ENCODE data around the gene PATJ.
"Not testable (repeated sequence)": the region's sequence is repeated elsewhere in the genome, so short reads cannot be mapped to it uniquely, and the experiment has no call there.

PATJ gene

GRCh38 chr1:61770131-61770530 is 27.9 kb downstream of the PATJ start:
- FAIRE-seq = no peak
- TF ChIP-seq POLR2A (IDR thresholded peaks at IDR 0.05; ENCODE audit: low read depth, low read length) = no peak

GRCh38 chr1:61776091-61776490 is 33.8 kb downstream of the PATJ start:
- FAIRE-seq = no peak

More at GRCh38 chr1:61770131-61770530, 27.9 kb downstream of the PATJ start:
- DNase-seq (ENCODE audit: insufficient read length, low spot score) = no peak

GRCh38 chr1:61779231-61779630 is 37.0 kb downstream of the PATJ start:
- TF ChIP-seq POLR2A (IDR thresholded peaks at IDR 0.05; ENCODE audit: low read depth, low read length) = no peak
- DNase-seq (ENCODE audit: insufficient read length, low spot score) = no peak
- FAIRE-seq = no peak

More at GRCh38 chr1:61776091-61776490, 33.8 kb downstream of the PATJ start:
- no peak for TF ChIP-seq POLR2A (IDR thresholded peaks at IDR 0.05; ENCODE audit: low read depth, low read length)
- DNase-seq (ENCODE audit: insufficient read length, low spot score) = no peak

- DNase-seq (ENCODE audit: insufficient read length, low spot score) (no peak), FAIRE-seq (no peak)
- TF ChIP-seq POLR2A (IDR thresholded peaks at IDR 0.05; ENCODE audit: low read depth, low read length) = no peak
These were observed 38.9 kb downstream of the PATJ start for GRCh38 chr1:61781151-61781550.

- no peak for DNase-seq (ENCODE audit: insufficient read length, low spot score)
- no peak for TF ChIP-seq POLR2A (IDR thresholded peaks at IDR 0.05; ENCODE audit: low read depth, low read length)
- FAIRE-seq = no peak
These were observed 40.5 kb downstream of the PATJ start for GRCh38 chr1:61782771-61783170.

GRCh38 chr1:61784726-61785125 is 42.4 kb downstream of the PATJ start:
- no peak for TF ChIP-seq POLR2A (IDR thresholded peaks at IDR 0.05; ENCODE audit: low read depth, low read length)
- DNase-seq (ENCODE audit: insufficient read length, low spot score) = no peak
- no peak for FAIRE-seq

- no peak for TF ChIP-seq POLR2A (IDR thresholded peaks at IDR 0.05; ENCODE audit: low read depth, low read length)
- DNase-seq (ENCODE audit: insufficient read length, low spot score) (no peak), FAIRE-seq (no peak)
These were observed 48.6 kb downstream of the PATJ start for GRCh38 chr1:61790837-61791236.

- peak; percentile 7 for DNase-seq (ENCODE audit: insufficient read length, low spot score)
- no peak for TF ChIP-seq POLR2A (IDR thresholded peaks at IDR 0.05; ENCODE audit: low read depth, low read length)
- FAIRE-seq = peak; percentile 88
These were observed 54.9 kb downstream of the PATJ start for GRCh38 chr1:61797045-61797755.

GRCh38 chr1:61801047-61801446 is 58.8 kb downstream of the PATJ start:
- DNase-seq (ENCODE audit: insufficient read length, low spot score); FAIRE-seq: not testable (repeated sequence)

GRCh38 chr1:61807606-61808140 is 65.4 kb downstream of the PATJ start:
- TF ChIP-seq POLR2A (IDR thresholded peaks at IDR 0.05; ENCODE audit: low read depth, low read length) = no peak
- DNase-seq (ENCODE audit: insufficient read length, low spot score) (no peak), FAIRE-seq (no peak)

GRCh38 chr1:61808321-61808720 is 66.0 kb downstream of the PATJ start:
- DNase-seq (ENCODE audit: insufficient read length, low spot score) (no peak), FAIRE-seq (no peak)
- no peak for TF ChIP-seq POLR2A (IDR thresholded peaks at IDR 0.05; ENCODE audit: low read depth, low read length)

- FAIRE-seq (peak; percentile 6), DNase-seq (ENCODE audit: insufficient read length, low spot score) (no peak)
- no peak for TF ChIP-seq POLR2A (IDR thresholded peaks at IDR 0.05; ENCODE audit: low read depth, low read length)
These were observed 66.7 kb downstream of the PATJ start for GRCh38 chr1:61808968-61809367.

- DNase-seq (ENCODE audit: insufficient read length, low spot score) (no peak), FAIRE-seq (no peak)
- TF ChIP-seq POLR2A (IDR thresholded peaks at IDR 0.05; ENCODE audit: low read depth, low read length) = no peak
These were observed 70.6 kb downstream of the PATJ start for GRCh38 chr1:61812916-61813315.

GRCh38 chr1:61816191-61816590 is 73.9 kb downstream of the PATJ start:
- FAIRE-seq (no peak), DNase-seq (ENCODE audit: insufficient read length, low spot score) (no peak)
- TF ChIP-seq POLR2A (IDR thresholded peaks at IDR 0.05; ENCODE audit: low read depth, low read length) = no peak

- DNase-seq (ENCODE audit: insufficient read length, low spot score) = no peak
- TF ChIP-seq POLR2A (IDR thresholded peaks at IDR 0.05; ENCODE audit: low read depth, low read length) = no peak
- FAIRE-seq = no peak
These were observed 76.7 kb downstream of the PATJ start for GRCh38 chr1:61818992-61819391.
